Hair follicular keratinocyte (primary cell): ENCODE data around the gene MRPL57. TPM values are rescaled to one million over a fixed set of nuclear protein-coding genes. Genes with fewer than 3 reads are reported as not detected.

Experiments
- total RNA-seq: library from RNA; depleted of rRNA; stranded (reverse); fragments of >200 nt; gene quantifications from 2 replicates; pipeline ENCODE4 v1.2.3, GENCODE V29; 2015

Gene MRPL57
- total RNA-seq, result 39.4 and 51.6 TPM in 2 replicates

DNA sequence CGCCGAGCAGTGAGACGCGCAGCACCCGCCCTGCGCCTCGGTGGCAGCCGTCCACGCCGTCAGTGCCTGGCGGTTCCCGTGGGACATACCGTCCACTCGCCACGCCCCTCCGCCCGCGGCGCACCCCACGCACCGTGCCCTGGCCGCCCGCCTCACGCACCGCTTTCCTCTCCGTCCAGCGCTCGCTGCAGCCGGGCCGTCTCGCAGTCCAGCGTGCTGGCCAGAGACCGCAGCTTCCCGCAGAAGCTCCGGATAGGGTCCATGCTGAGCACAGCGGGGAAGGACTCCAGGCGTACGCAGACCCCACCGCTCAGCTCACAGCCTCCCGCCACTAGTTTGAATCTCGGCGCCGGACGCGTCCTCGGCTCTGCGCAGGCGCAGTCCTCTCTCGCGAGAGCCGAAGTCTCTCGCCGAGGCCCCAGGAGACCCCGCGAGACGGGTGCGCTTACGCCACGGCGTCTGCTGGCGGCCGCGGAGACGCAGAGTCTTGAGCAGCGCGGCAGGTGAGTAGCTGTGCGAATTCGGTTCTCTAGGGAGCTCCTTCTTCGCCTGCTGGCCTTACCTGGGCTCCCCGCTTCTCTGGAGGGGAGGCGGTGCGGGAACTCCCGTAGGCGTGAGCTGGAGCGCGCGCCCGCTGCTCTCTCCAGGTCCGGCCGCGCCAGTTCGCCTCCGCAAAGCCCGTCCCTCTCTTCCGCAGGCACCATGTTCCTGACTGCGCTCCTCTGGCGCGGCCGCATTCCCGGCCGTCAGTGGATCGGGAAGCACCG, at the start of gene MRPL57, which contains the start of gene SKA3:
TSS of gene MRPL57 (plus strand) at position 444 of the 767 bp plus-strand sequence. CDS start at position 703, 259 bp downstream.
TSS of gene SKA3 (minus strand) at position 338 of the 767 bp plus-strand sequence. CDS start at position 263, 75 bp downstream.

Other genes with a start within 250 kb of the MRPL57 start
- gene LATS2, start 115.1 kb upstream of the MRPL57 start, total RNA-seq, result 7.1 and 10.5 TPM in 2 replicates
- 48.0 and 52.7 TPM in 2 replicates for gene SAP18, start 36.5 kb upstream of the MRPL57 start, total RNA-seq
- 7.5 and 17.9 TPM in 2 replicates for gene SKA3, start 106 bp upstream of the MRPL57 start, total RNA-seq